Breast epithelium (tissue), 3 donors: Measurements from ENCODE around the gene DTX4.

ENCODE experiments used
- CTCF ChIP-seq, 3 donors: fragments of 450-650 bp; IDR thresholded peaks; one replicate each; pipeline ENCODE4 v1.5.1; 2016 to 2017; ENCODE audit warnings: antibody characterized with exemption in 3 of 3, mild to moderate bottlenecking in 3 of 3, moderate library complexity in 3 of 3
- POLR2A ChIP-seq: fragments of 450-650 bp; IDR thresholded peaks from one replicate; pipeline ENCODE4 v1.6.1; 2016; ENCODE audit warnings: antibody characterized with exemption, mild to moderate bottlenecking, moderate library complexity
- POLR2AphosphoS5 ChIP-seq, 3 donors: sonication (generic); formaldehyde crosslinking; IDR thresholded peaks; one replicate each; pipeline ENCODE4 v1.6.1; 2017; ENCODE audit warnings: antibody characterized with exemption in 3 of 3

GRCh38 chr11:59219836-59220235 is 47.9 kb downstream of the DTX4 start:
- TF ChIP-seq CTCF (IDR thresholded peaks at IDR 0.05) (no peak), POLR2A (no peak), POLR2AphosphoS5 (IDR thresholded peaks at IDR 0.05) (no peak)
